AG09309 (cell line): ENCODE data around the gene LILRB3.
"Not testable (repeated sequence)": the region's sequence is repeated elsewhere in the genome, so short reads cannot be mapped to it uniquely, and the experiment has no call there.

Experiments
- DNase-seq: peaks from one replicate; pipeline ENCODE4 v3.0.0-alpha.2; 2010; ENCODE audit warnings: low read depth
- H3K4me3 ChIP-seq: 2 replicates; pipeline ENCODE4 v1.5.1; 2011; ENCODE audit warnings: mild to moderate bottlenecking, low read depth, low read length, moderate library complexity; ENCODE audit not compliant: control insufficient read depth
- TF ChIP-seq, protein P1 (sequence below): IDR thresholded peaks from 2 replicates; pipeline ENCODE4 v1.5.1; 2011; ENCODE audit warnings: mild to moderate bottlenecking, low read depth, low read length, inconsistent platforms; ENCODE audit not compliant: insufficient read depth, control insufficient read depth; ENCODE audit errors: missing control alignments

LILRB3 gene

GRCh38 chr19:54222474-54223276 lies at the start of gene LILRB3:
Gene LILRB3 (minus strand): TSS chr19:54223007. CDS start chr19:54222976, 31 bp downstream.
- not testable (repeated sequence) for H3K4me3 ChIP-seq, DNase-seq

- DNase-seq, H3K4me3 ChIP-seq: not testable (repeated sequence)
These were observed 49.4 kb upstream of the LILRB3 start for GRCh38 chr19:54272181-54272580.

DNA sequence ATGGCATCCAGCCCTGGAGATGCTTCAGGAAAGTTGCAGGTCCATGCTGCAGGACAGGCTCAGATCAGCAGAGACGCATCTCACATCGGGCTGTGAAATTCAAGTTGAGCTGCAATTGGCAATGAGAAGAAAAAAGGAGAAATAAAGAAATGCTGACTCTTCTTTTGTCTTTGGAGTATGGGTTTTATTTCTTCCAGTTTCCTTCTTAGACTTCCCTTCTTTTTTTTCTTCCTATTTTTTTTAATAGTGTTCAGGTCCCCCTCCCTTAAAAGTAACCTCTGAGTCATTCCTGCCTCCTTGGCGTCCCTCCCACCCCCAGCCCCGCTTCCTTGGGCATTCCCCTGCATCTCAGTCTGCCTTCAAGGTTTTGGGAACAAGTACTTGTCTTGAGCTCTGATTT lies 48.8 kb upstream of the LILRB3 start:
- not testable (repeated sequence) for H3K4me3 ChIP-seq, DNase-seq

DNA sequence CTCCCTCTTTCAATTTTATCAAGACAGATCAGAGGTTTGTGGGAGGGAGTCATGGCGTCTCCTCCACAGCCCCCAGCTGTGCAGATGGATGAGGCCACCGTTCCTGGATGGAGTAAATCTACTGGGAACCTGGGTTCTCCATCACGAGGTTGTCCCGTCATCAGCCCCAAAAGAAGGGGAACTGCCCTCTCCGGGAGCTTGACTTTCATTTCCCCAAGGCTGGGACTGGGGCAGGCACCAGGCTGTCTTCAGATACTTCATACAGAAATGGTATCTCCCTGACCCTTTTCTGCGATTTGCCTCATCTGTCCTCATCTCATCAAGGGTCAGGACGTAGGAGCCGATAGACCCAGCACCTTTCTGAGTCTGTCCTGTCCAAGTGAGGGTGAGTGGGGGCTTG lies 48.3 kb upstream of the LILRB3 start:
- no peak overlapping the region for H3K4me3 ChIP-seq
- DNase-seq, result no peak
- TF ChIP-seq, protein P1, sequence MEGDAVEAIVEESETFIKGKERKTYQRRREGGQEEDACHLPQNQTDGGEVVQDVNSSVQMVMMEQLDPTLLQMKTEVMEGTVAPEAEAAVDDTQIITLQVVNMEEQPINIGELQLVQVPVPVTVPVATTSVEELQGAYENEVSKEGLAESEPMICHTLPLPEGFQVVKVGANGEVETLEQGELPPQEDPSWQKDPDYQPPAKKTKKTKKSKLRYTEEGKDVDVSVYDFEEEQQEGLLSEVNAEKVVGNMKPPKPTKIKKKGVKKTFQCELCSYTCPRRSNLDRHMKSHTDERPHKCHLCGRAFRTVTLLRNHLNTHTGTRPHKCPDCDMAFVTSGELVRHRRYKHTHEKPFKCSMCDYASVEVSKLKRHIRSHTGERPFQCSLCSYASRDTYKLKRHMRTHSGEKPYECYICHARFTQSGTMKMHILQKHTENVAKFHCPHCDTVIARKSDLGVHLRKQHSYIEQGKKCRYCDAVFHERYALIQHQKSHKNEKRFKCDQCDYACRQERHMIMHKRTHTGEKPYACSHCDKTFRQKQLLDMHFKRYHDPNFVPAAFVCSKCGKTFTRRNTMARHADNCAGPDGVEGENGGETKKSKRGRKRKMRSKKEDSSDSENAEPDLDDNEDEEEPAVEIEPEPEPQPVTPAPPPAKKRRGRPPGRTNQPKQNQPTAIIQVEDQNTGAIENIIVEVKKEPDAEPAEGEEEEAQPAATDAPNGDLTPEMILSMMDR, result no peak

DNA sequence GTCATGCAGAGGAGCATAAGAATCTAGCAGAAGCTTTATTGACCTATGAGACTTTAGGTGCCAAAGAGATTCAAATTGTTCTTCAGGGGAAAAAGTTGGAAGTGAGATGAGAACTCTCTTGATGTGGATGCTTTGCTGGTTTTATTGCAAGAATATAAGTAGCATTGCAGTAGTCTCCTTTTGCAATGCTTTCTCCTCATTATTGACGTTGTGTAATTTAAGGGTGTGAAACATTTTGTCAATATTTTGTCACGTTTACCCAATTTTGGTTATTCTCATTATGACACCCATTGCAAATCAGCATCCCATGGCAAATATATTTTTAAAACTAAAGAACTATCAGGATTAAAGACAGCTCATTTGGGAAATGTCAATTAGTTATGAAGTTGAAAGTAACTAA lies 46.1 kb upstream of the LILRB3 start:
- DNase-seq, result no peak
- H3K4me3 ChIP-seq, result no peak overlapping the region
- TF ChIP-seq, protein P1, result no peak

- no peak overlapping the region for H3K4me3 ChIP-seq
These were observed 43.3 kb upstream of the LILRB3 start for GRCh38 chr19:54266133-54266532.

DNA sequence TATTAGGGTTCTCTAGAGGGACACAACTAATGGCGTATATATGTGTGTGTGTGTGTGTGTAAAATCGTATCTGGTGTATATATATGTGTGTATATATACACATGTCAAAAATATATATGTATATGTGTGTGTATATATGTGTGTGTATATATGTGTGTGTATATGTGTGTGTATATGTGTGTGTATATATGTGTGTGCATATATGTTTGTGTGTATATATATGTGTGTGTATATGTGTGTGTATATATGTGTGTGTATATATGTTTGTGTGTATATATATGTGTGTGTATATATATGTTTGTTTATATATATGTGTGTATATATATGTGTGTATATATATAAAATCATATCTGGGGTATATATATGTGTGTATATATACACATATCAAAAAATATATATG lies 39.7 kb upstream of the LILRB3 start:
- no peak for DNase-seq
- TF ChIP-seq, protein P1, result no peak
- H3K4me3 ChIP-seq, result no peak overlapping the region

More at GRCh38 chr19:54266133-54266532, 43.3 kb upstream of the LILRB3 start:
- TF ChIP-seq, protein P1, result peak; percentile 71
- peak; percentile 4 for DNase-seq

DNA sequence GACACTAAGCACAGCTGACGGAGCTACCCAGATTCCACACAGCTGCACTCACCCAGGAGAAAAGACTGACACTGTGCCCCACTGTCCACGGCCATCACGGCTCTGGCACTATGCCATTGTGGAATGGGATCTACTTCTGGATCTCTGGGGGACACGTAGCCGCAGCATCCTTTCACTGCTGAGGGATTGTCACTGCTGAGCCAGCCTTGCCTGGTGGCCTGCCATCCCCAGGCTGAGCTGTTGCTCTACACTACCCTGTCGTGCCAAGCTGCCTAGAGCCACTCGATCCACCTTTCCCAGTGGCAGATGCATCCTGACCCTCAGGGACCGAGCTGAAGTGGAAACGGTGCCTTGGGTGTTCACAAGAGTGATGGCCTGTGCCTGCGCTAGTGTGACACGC lies 39.3 kb upstream of the LILRB3 start:
- TF ChIP-seq, protein P1, result no peak
- no peak overlapping the region for H3K4me3 ChIP-seq
- DNase-seq, result no peak
